Activated B cell treated with CpG ODN at 0.5 μM for 24 hours (primary cell): ENCODE data around the gene RAB41. TPM values are rescaled to one million over a fixed set of nuclear protein-coding genes. Genes with fewer than 3 reads are reported as not detected.

Experiments used
- total RNA-seq: library from RNA; stranded (reverse); gene quantifications from 2 replicates; pipeline ENCODE4 v1.2.3, GENCODE V29; 2022

Gene RAB41
- total RNA-seq, 1 donor from 2014 or later: not detected

Other genes with a start within 250 kb of the RAB41 start
- not detected in 2 replicates for gene AWAT2, start 232.2 kb upstream of the RAB41 start, total RNA-seq
- gene OTUD6A, start 219.7 kb upstream of the RAB41 start, total RNA-seq: not detected in 2 replicates
- gene IGBP1, start 148.7 kb upstream of the RAB41 start, total RNA-seq: 51.6 and 52.7 TPM in 2 replicates
- gene DGAT2L6, start 104.7 kb upstream of the RAB41 start, total RNA-seq: not detected in 2 replicates
- gene AWAT1, start 47.5 kb upstream of the RAB41 start, total RNA-seq: not detected in 2 replicates
- gene P2RY4, start 22.0 kb upstream of the RAB41 start, total RNA-seq: 0.44 TPM in 1 of 2 replicates, not detected in the other
- not detected in 2 replicates for gene ARR3, start 13.8 kb upstream of the RAB41 start, total RNA-seq
- 17.1 and 18.5 TPM in 2 replicates for gene PDZD11, start 7.8 kb downstream of the RAB41 start, total RNA-seq
- 0.49 TPM in 2 replicates for gene KIF4A, start 7.9 kb downstream of the RAB41 start, total RNA-seq
- not detected in 2 replicates for gene GDPD2, start 141.1 kb downstream of the RAB41 start, total RNA-seq
- 2.4 and 3.5 TPM in 2 replicates for gene DLG3, start 162.7 kb downstream of the RAB41 start, total RNA-seq